NCI-H2081 treated with DMSO at 0.1 percent for 48 hours (cell line): ENCODE data around the gene DSP.

ENCODE experiments used
- DNase-seq: peaks from one replicate; lab custom pipeline; 2025; lab: John Stamatoyannopoulos, UW

DSP gene

GRCh38 chr6:7559651-7560385 lies 18.3 kb downstream of the DSP start:
- no peak for DNase-seq

- peak; percentile 71 for DNase-seq
These were observed 19.9 kb downstream of the DSP start for GRCh38 chr6:7561153-7561964.

- DNase-seq = no peak
These were observed 21.3 kb downstream of the DSP start for GRCh38 chr6:7562769-7563168.

GRCh38 chr6:7566107-7566506 lies 24.6 kb downstream of the DSP start:
- DNase-seq = no peak

- DNase-seq = no peak
These were observed 25.2 kb downstream of the DSP start for GRCh38 chr6:7566617-7567173.

GRCh38 chr6:7568021-7568420 lies 26.6 kb downstream of the DSP start:
- no peak for DNase-seq

GRCh38 chr6:7569082-7569481 lies 27.6 kb downstream of the DSP start:
- DNase-seq = no peak

- DNase-seq = no peak
These were observed 30.9 kb downstream of the DSP start for GRCh38 chr6:7572213-7572943.

GRCh38 chr6:7574500-7574899 lies 33.0 kb downstream of the DSP start:
- no peak for DNase-seq

- no peak for DNase-seq
These were observed 37.0 kb downstream of the DSP start for GRCh38 chr6:7578516-7578915.

GRCh38 chr6:7578931-7579330 lies 37.5 kb downstream of the DSP start:
- DNase-seq = no peak

- DNase-seq = no peak
These were observed 38.4 kb downstream of the DSP start for GRCh38 chr6:7579851-7580250.

GRCh38 chr6:7580537-7580926 lies 39.1 kb downstream of the DSP start:
- DNase-seq = no peak

- DNase-seq = no peak
These were observed 39.6 kb downstream of the DSP start for GRCh38 chr6:7580927-7581618.

GRCh38 chr6:7585287-7585930 lies 43.9 kb downstream of the DSP start:
- no peak for DNase-seq

GRCh38 chr6:7587631-7588100 lies 46.2 kb downstream of the DSP start:
- no peak for DNase-seq

- DNase-seq = no peak
These were observed 47.0 kb downstream of the DSP start for GRCh38 chr6:7588506-7588905.

- no peak for DNase-seq
These were observed 47.8 kb downstream of the DSP start for GRCh38 chr6:7589221-7589620.

- peak; percentile 87 for DNase-seq
These were observed 48.8 kb downstream of the DSP start, which contains the start of gene SNRNP48 for GRCh38 chr6:7589949-7590917. Gene SNRNP48 (plus strand): TSS chr6:7590198. CDS start chr6:7590258, 60 bp downstream.

- no peak for DNase-seq
These were observed 49.4 kb downstream of the DSP start for GRCh38 chr6:7590918-7591302.
